Keratinocyte (primary cell): ENCODE results near the gene SPATS2.

Source experiments
- EZH2 ChIP-seq: IDR thresholded peaks from one replicate; pipeline ENCODE4 v1.6.1; 2012; ENCODE audit warnings: inconsistent platforms, mild to moderate bottlenecking, low read length, moderate library complexity
- TF ChIP-seq, protein P1 (sequence below), 3 experiments: IDR thresholded peaks in 1 of 3; conservative IDR thresholded peaks in 1 of 3; optimal IDR thresholded peaks in 1 of 3; 2 replicates in 2 of 3; 3 replicates in 1 of 3; pipeline versions ENCODE3 to v1.5.1; 2011; ENCODE audit warnings: low read length in 3 of 3, mild to moderate bottlenecking in 3 of 3, moderate library complexity in 2 of 3, control low read depth in 1 of 3, inconsistent platforms in 1 of 3; ENCODE audit not compliant: insufficient read depth in 2 of 3; ENCODE audit errors: extremely low read depth in 1 of 3

DNA sequence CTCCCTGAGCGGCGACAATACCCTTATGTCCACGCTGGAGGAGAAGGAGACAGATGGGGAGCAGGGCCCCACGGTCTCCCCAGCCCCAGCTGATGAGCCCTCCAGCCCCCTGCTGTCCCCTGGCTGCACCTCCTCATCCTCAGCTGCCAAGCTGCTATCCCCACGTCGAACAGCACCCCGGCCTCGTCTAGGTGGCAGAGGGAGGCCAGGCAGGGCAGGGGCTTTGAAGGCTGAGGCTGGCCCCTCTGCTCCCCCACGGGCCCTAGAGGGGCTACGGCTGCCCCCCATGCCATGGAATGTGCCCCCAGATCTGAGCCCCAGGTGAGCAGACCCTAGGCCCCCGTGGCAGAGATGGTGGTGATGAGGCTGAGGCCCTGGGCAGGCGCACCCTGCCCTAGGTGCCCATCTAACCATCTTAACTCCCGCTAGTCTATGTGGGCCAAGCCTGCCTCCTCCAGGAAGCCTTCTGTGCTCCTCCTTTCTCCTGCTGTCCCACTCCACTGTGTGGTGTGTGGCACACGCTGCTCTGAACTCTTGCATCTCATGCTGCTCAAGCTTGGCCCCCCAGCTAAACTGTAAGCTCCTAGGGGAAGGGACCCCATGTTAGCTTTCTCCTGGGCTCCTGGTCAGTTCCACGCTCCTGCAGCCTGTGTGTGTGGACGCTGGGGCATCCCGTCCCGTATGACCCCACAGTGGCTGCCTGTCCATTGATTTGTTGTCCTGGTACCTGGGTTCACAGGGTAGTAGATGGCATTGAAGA is 188.5 kb downstream of the SPATS2 start:
- TF ChIP-seq, protein P1, sequence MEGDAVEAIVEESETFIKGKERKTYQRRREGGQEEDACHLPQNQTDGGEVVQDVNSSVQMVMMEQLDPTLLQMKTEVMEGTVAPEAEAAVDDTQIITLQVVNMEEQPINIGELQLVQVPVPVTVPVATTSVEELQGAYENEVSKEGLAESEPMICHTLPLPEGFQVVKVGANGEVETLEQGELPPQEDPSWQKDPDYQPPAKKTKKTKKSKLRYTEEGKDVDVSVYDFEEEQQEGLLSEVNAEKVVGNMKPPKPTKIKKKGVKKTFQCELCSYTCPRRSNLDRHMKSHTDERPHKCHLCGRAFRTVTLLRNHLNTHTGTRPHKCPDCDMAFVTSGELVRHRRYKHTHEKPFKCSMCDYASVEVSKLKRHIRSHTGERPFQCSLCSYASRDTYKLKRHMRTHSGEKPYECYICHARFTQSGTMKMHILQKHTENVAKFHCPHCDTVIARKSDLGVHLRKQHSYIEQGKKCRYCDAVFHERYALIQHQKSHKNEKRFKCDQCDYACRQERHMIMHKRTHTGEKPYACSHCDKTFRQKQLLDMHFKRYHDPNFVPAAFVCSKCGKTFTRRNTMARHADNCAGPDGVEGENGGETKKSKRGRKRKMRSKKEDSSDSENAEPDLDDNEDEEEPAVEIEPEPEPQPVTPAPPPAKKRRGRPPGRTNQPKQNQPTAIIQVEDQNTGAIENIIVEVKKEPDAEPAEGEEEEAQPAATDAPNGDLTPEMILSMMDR (optimal IDR thresholded peaks at IDR 0.05 in 1 of 3, IDR thresholded peaks at IDR 0.05 in 1 of 3, conservative IDR thresholded peaks at IDR 0.05 in 1 of 3; ENCODE audit: extremely low read depth in 1 of 3, insufficient read depth in 2 of 3, low read length in 3 of 3): no peak
- TF ChIP-seq EZH2: no peak
